HG03095 (cell line): Measurements from ENCODE around the gene RASSF7.
A peak's percentile ranks its signal among the peaks of the same experiment; 100 is the strongest.
"Not testable (repeated sequence)": the region's sequence is repeated elsewhere in the genome, so short reads cannot be mapped to it uniquely, and the experiment has no call there.

Experiments used
- ATAC-seq: cut with Tn5 transposase; IDR thresholded peaks from one replicate; pipeline ENCODE4 v1.9.1; 2021; ENCODE audit warnings: moderate library complexity; ENCODE audit not compliant: unreplicated experiment

RASSF7 gene, protein sequence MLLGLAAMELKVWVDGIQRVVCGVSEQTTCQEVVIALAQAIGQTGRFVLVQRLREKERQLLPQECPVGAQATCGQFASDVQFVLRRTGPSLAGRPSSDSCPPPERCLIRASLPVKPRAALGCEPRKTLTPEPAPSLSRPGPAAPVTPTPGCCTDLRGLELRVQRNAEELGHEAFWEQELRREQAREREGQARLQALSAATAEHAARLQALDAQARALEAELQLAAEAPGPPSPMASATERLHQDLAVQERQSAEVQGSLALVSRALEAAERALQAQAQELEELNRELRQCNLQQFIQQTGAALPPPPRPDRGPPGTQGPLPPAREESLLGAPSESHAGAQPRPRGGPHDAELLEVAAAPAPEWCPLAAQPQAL

DNA sequence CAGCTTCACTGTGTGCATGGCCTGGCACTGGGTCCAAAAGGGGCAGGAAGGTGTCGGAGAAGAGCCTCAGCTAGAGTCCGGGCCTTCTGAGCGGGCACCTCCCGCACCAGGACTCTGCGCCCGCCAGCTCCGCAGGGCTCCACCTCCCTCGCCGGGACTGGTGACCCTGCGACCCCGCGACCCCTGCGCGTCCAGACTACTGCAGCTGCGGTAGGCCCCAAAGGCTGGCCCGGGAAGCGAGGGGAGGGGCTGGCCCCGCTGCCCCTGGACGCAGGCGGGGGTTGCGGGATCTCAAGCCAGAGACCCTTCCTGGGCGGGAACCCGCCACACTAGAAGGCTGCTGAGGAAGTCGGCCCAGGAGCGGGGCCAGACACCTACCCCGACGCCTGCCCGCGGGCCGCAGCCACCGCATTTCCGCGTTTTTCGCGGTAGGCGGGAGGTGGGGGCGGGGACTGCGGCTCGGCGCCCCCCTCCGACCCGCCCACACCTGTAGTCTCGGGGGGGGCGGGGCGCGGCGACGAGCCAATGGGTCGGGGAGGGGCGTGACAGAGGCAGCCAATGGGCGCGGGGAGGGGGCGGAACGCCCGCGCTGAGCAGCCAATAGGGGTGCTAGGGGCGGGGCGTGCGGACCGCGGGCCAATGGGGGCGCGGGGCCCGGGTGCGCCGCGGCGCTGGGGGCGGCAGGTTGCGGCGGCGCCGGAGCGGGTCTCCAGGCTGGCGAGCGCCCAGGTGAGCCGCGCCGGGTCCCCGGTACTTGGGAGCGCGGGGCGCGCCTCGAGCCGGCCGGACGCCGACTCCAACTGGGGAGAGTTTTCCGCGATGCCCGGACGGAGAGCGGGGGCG lies at the start of gene RASSF7, which contains the start of gene LMNTD2:
Gene RASSF7 (plus strand): TSS at position 666 of the 843 bp plus-strand sequence. CDS start 799 bp downstream, outside the sequence.
Gene LMNTD2 (minus strand): TSS at position 434 of the 843 bp plus-strand sequence. CDS start 22 bp downstream, at position 412.
- peak; percentile 72 for ATAC-seq

DNA sequence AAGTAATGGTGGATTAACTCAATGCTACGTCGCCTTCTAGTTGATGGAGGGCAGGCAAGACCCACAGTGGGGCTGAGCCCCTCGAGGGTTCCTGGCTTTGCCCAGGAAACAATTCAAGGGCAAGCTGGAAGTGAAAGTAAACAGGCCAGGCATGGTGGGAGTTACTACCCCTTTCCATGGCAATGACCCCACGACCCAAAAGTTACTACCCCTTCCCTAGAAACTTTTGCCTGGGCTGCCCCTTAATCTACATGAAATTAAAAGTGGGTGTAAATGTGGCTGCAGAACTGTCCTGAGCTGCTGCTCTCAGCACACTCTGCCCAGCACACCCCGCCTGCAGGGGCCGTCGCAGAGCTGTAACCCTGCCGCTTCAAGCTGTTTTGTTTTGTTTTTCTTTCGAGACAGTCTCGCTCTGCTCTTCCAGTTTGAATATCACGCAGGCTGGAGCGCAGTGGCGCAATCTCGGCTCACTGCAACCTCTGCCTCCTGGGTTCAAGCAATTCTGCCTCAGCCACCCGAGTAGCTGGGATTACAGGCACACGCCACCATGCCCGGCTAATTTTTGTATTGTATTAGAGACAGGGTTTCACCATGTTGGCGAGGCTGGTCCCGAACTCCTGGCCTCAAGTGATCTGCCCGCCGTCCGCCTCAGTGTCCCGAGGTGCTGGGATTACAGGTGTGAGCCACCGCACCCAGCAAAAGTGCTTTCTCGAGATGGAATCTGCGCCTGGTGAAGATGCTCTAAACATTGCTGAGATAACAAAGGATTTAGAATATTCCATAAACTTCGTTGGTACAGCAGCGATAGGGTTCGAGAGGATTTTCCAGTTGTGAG lies 47.8 kb upstream of the RASSF7 start:
- no peak for ATAC-seq

DNA sequence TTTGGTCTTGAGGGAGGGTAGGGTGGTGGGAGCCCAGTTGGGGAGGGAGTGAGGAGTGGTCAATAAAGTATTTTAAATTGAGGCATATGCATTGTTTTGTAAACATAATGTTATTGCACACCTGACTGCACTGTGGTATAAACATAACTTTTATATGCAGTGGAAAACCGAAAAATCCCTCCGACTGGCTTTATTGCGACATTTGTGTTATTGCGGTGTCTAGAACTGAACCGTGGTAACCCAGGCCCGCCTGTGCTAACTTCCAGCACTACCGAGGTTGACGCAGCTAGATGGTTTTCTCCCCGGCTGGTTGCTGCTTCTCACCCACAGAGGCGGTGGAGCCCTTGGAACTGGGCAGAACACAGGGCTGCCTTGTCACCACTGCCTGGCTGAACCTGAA lies 46.2 kb upstream of the RASSF7 start:
- no peak for ATAC-seq

DNA sequence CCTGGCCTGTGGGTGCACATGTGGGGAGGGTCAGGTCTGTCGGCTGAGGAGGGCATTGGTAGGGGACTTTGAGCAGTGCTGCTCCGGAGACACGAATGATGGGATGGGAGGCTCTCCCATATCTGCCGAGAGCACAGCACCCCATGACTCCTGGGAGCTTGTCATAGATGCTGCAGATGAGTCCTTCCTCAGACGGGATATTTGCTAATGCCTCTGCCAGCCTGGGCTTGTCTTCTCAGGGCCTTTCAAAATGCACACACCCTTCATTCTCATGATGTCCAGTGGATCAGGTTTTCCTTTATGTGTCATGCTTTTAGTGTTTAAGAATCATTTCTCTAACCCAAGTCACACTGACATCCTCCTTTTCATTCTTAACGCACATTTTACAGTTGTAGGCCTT lies 45.6 kb upstream of the RASSF7 start:
- ATAC-seq = no peak

DNA sequence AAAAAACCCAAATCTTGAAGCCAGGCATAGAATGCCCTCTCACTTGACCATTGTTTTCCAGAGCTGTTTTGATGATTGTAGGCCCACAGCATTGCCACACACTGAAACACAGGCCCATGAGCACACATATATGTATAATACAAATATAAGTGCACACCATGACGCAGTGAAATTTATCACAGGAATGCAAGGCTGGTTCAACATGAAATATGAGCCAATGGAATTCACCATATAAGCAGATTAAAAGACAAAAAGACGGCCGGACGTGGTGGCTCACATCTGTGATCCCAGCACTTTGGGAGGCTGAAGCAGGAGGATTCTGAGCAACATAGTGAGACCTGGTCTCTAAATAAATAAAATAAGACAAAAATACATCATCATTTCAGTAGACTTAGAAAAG lies 44.4 kb upstream of the RASSF7 start:
- ATAC-seq = no peak

DNA sequence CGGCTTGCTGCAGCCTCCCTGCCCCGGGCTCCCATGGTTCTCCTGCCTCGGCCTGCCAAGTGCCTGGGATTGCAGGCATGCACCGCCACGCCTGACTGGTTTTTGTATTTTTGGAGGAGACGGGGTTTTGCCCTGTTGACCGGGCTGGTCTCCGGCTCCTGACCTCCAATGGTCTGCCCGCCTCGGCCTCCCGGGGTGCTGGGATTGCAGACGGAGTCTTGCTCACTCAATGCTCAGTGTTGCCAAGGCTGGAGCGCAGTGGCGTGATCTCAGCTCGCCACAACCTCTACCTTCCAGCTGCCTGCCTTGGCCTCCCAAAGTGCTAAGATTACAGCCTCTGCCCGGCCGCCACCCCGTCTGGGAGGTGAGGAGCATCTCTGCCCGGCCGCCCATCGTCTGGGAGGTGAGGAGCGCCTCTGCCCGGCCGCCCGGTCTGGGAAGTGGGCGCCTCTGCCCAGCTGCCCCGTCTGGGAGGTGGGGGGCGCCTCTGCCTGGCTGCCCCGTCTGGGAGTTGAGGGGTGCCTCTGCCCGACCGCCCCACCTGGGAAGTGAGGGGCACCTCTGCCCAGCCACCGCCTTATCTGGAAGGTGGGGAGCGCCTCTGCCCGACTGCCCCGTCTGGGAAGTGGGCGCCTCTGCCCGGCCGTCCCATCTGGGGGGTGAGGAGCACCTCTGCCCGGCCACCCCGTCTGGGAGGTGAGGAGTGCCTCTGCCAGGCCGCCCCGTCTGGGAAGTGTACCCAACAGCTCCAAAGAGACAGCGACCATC lies 43.7 kb upstream of the RASSF7 start:
- ATAC-seq = not testable (repeated sequence)

DNA sequence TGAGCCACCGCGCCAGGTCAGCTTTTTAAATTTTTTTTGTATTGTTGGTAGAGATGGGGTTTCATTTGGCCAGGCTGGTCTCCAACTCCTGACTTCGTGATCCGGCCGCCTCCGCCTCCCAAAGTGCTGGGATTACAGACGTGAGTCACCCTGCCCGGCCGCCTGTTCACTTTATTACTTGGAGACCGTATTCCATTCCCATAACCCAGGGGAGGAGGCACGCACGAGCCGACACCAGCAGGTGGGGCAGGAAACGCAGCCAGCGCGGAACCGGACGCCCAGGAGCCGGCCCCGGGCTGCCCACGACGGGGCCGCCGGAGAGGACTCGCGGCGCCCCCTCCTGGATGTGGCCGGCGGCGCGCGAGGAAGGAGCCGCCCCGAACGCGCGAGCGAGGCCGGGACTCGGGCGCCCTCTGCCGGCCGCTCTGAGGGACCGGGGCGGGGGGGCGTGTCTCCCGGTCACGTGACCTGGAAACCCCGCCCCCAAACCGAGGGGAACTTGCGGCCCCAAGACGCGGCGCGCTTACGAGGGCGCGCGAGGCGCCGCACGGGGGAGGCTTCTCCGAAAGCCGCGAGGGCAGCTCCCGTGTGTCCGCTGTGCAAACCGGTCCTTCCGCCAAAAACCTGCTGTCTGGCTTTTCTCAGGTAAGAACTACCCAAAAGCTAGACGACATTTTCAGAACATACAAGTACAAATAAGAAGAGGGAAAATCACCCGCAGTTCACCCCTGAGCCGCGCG lies 42.1 kb upstream of the RASSF7 start:
- peak; percentile 74 for ATAC-seq

DNA sequence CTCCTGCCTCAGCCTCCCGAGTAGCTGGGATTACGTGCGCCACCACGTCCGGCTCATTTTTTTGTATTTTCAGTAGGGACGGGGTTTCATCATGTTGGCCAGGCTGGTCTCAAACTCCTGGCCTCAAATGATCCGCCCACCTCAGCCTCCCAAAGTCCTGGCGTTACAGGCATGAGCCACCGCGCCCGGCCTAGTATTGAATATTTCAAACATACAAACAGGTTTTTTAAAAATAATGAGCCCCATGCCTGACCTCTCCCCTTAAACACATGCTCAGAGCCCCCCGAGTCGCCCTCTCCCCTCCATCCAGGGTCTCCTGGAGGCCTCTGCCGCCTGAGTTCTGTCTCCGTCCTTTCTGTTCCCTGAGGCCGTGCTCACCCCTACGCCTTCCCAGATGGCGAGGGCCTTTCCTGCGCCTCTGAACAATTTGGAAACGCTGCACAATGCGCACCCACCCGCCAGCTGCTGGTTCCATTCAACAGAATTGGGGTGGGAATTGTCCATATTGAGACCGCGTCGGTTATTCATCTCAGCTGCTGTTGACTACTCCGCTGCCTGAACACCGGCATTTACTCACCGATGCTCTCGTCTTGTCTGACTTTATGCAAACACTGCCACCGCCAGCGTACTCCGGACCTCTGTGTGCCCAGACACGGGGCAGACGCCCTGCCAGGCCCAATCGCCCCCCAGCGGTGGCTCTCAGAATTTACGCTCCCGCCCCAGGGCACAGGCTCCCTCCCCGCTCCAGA lies 40.2 kb upstream of the RASSF7 start:
- no peak for ATAC-seq

DNA sequence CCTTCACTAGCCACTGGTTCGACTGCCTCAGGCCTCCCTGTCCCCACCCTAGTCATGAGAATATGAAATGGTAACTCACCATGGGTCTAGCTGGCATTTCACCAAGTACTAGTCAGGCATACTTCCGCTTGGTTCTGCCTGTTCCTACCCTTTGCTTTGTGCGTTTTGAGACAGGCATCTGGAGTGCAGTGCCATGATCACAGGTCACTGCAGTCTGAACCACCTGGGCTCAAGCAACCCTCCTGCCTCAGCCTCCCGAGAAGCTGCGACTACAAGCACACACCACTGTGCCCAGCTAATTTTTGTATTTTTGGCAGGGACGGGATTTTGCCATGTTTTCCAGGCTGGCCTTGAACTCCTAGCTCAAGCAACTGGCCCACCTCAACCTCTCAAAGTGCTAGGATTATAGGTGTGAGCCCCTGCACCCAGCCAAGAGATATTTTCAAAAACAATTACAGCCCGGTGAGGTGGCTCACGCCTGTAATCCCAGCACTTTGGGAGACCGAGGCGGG lies 39.5 kb upstream of the RASSF7 start:
- no peak for ATAC-seq

DNA sequence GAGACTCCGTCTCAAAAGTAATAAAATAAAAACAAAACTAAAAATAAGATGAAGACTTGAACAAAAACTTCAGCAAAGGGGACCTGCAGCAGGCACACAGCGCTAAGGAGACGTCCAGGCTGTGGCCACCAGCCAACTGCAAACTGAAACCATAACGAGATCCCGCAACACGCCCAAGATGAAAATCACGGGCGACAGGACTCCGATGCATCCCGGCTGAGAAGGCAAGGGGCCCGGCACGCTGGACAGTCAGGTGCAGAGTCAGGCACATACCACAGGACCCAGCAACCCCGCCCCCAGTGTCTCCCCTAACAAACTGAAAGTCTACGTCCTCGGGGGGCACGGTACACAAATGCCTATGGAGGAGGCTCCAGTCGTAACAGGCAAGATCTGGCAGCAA lies 34.6 kb upstream of the RASSF7 start:
- ATAC-seq = no peak

DNA sequence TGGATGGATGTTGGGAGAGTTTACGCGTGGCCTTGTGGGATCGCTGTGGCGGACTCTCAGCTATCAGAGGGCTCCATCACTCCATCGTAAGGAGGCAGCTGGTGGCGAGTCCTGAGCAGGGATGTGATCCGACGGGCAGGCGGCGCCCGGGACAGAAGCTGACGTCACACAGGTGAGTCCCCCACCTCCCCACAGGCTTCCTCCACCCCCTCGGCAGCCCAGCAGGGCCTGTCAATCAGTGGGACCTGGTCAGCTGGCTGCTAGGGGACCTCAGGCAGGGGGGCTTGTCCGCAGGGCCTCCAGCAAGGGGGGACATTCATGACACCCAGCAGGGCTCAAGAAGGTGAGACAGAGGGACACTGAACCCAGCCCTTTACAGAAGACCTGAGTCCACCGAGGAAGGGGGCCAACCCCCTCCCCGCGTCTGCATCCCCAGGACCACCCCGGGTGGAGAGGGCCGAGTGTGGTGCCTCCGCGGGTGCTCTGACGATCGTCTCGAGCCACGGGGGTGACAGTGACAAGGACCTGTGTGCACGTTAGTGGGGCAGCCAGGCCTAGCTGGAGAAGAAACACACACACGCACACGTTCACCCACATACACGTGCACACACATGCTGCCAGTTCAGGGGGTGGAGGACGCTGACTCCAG lies 32.5 kb upstream of the RASSF7 start:
- ATAC-seq = no peak

DNA sequence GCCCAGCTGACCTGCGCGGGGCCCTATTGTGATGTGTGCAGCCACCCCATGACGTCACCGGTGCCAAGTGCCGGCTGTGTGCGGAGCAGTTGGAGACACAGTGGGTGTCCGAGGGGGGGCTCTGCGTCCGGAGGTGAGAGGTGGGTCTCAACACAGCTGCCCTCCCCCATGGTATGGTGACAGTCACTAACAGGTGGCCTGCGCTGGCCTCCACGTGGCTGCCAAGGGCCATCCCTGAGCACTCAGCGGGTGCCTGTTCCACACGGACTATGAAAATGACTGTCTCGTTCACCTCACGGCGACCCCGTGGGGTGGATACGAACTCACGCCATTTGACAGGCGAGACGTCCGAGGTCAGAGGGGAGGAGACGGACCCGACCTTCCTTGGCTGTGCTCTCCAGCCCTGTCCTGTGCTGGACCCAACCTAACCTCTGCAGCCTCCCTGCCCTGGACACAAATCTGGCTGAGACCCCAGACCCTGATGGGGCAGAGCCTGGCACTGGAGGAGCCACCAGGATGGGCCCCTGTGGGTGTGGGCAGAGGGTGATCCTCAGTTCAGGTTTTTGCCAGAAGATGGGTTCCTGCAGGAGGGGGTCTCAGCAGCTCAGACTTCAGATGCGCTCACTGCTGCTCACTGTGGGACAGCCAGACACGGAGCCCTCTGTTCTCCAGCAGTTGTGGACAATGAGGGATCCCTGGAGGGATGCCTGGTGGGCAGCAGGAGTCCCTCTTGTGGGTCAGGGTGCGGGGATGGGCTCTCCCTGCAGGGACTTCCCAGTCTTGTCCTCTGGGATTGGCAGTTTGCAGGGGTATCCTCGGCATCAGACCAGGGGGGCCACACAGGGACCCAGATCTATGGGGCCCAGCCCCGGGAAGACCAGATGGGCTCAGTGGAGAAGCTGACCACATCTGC lies 31.7 kb upstream of the RASSF7 start:
- no peak for ATAC-seq

DNA sequence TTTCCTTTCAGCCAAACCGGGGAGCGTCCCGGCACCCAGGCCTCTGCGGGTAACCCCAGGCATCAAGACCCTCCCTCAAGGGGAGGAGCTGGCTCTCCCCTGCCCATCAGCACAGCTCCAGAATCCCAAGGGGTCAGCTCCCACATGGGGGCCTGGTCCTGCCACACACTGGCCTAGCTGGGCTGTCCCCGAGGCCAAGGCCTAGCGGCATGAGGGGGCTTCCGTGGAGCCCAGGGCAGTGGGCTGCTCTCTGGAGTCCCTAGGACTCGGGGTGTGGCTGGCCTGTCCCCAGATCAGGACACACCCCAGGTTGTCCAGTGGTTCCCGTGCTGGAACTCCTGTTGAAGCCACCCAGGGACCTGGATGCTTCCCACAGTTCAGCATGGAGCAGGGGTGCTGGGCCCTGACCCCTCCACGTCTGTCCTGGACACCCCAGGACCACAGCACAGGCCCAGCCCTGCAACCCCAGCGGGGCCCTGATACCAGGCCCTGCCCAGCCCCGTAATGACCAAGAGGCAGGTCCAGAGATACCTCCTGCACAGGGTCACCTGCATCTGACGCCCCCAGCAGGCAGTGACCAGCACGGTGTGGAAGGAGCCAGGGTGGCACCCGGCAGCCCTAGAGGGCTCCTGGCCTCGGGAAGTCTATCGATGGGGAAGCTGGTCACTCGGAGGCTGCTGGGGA lies 30.9 kb upstream of the RASSF7 start:
- no peak for ATAC-seq

DNA sequence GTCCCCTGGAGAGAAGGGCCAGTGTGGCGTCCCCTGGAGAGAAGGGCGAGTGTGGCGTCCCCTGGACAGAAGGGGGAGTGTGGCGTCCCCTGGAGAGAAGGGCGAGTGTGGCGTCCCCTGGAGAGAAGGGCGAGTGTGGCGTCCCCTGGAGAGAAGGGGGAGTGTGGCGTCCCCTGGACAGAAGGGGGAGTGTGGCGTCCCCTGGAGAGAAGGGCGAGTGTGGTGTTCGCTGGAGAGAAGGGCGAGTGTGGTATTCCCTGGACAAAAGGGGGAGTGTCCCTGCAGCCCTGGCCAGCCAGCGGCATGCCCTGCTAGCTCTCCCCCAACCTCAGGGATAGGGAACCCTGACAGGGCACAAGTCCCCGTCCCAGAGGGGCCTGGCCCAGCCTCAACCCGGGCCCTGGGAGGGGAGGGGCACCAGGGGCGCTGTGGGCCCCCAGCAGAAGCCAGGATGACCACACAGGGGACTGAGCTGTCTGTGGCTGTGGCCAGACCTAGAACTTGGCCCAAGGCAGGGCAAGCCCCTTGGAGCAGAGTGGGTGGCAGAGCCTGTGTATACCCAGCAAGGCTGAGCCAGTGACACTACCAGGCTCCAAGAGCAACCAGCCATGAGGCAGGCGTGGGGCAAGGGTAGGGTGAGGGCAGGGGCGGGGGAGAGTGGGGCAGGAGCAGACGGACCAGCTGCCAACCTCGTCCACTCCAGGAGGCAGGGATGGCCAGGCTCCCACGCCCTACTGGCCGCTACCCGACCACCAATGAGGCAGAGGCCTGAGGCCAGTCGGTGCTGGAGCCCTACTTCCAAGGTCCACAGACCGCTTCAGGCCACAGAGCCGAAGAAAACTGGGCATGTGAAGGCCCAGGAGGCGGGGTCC lies 29.6 kb upstream of the RASSF7 start:
- no peak for ATAC-seq

DNA sequence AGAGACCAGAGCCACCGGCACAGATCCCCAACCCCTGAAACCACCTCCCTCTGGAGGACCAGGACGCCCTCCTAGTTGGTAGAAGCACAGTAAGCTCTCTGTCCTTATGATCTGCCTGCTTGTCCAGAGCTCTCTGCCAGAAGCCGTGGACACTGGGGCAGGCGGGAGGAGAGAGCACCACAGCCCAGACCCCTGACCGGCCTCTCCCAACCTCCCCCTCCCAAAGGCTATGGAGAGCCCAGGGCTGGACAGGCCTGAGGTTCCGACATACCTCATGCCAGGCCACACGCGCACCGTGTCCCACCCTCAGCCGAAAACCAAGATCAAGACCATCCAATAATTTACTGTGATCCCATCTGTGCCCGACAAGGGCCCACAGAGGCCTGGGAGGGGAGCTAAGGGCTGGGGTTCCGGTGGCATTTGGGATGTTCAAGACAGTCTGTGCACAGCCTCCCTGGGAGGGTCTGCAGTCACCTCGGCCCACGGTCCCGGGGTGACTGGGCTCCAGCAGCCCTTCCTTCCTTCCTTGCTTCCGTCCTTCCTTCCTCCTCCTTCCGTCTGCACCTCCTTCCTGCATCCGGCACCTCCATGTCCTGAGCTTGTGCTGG lies 28.7 kb upstream of the RASSF7 start:
- no peak for ATAC-seq
